ENCODE data around the gene DNLZ. TPM values are rescaled to one million over a fixed set of nuclear protein-coding genes. Genes with fewer than 3 reads are reported as not detected.

Gene DNLZ
- total RNA-seq, 1 donor from 2014 or later = 27.5 TPM

DNA sequence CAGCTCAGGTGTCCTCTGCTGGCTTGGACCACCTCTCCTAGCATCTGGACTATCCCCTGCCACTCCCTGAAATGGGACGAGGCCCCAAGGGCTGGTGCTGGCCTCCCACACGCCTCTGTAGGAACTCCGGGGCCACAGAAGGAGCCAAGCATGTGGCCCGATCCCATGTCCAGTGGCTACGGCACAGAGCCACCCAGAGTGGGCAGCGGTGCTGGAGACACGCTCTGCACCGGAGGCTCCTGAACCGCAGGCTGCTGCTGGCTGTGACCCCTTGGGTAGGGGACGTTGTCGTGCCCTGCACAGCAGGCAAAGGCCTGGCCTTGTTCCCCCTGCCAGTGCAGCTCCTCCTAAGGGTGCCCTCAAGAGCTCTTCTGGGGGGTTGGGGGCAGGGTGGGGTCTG is 16.3 kb upstream of the DNLZ start:
- H3K4me3 ChIP-seq (ENCODE audit: low read depth, low read length) = no peak overlapping the region
- peaks cover 4% of the 10 kb centered on the region for H3K36me3 ChIP-seq (ENCODE audit: control insufficient read depth, insufficient read depth, low read length)
- no peaks in the 10 kb centered on the region for H3K27me3 ChIP-seq (ENCODE audit: control insufficient read depth, insufficient read depth, low read length)
- DNase-seq (ENCODE audit: low read depth) = no peak
- TF ChIP-seq, protein P1, sequence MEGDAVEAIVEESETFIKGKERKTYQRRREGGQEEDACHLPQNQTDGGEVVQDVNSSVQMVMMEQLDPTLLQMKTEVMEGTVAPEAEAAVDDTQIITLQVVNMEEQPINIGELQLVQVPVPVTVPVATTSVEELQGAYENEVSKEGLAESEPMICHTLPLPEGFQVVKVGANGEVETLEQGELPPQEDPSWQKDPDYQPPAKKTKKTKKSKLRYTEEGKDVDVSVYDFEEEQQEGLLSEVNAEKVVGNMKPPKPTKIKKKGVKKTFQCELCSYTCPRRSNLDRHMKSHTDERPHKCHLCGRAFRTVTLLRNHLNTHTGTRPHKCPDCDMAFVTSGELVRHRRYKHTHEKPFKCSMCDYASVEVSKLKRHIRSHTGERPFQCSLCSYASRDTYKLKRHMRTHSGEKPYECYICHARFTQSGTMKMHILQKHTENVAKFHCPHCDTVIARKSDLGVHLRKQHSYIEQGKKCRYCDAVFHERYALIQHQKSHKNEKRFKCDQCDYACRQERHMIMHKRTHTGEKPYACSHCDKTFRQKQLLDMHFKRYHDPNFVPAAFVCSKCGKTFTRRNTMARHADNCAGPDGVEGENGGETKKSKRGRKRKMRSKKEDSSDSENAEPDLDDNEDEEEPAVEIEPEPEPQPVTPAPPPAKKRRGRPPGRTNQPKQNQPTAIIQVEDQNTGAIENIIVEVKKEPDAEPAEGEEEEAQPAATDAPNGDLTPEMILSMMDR (IDR thresholded peaks at IDR 0.05; ENCODE audit: insufficient read depth, low read length, poor library complexity, severe bottlenecking) = no peak

- TF ChIP-seq, protein P1 (IDR thresholded peaks at IDR 0.05; ENCODE audit: insufficient read depth, low read length, poor library complexity, severe bottlenecking) = no peak
- Histone ChIP-seq H3K4me3 (ENCODE audit: low read depth, low read length) (no peak overlapping the region), H3K27me3 (ENCODE audit: control insufficient read depth, insufficient read depth, low read length) (no peaks in the 10 kb centered on the region), H3K36me3 (ENCODE audit: control insufficient read depth, insufficient read depth, low read length) (peaks cover 4% of the 10 kb centered on the region)
- no peak for DNase-seq (ENCODE audit: low read depth)
Observed at GRCh38 chr9:136379401-136379800, 15.9 kb upstream of the DNLZ start.

GRCh38 chr9:136379003-136379287 is 15.4 kb upstream of the DNLZ start:
- Histone ChIP-seq H3K27me3 (ENCODE audit: control insufficient read depth, insufficient read depth, low read length) (no peaks in the 10 kb centered on the region), H3K36me3 (ENCODE audit: control insufficient read depth, insufficient read depth, low read length) (peaks cover 4% of the 10 kb centered on the region), H3K4me3 (ENCODE audit: low read depth, low read length) (no peak overlapping the region)
- DNase-seq (ENCODE audit: low read depth) = no peak
- TF ChIP-seq, protein P1 (IDR thresholded peaks at IDR 0.05; ENCODE audit: insufficient read depth, low read length, poor library complexity, severe bottlenecking) = no peak

- TF ChIP-seq, protein P1 (IDR thresholded peaks at IDR 0.05; ENCODE audit: insufficient read depth, low read length, poor library complexity, severe bottlenecking) = no peak
- Histone ChIP-seq H3K36me3 (ENCODE audit: control insufficient read depth, insufficient read depth, low read length) (peaks cover 4% of the 10 kb centered on the region), H3K4me3 (ENCODE audit: low read depth, low read length) (no peak overlapping the region), H3K27me3 (ENCODE audit: control insufficient read depth, insufficient read depth, low read length) (no peaks in the 10 kb centered on the region)
- no peak for DNase-seq (ENCODE audit: low read depth)
Observed at GRCh38 chr9:136378170-136379002, 14.8 kb upstream of the DNLZ start.

DNA sequence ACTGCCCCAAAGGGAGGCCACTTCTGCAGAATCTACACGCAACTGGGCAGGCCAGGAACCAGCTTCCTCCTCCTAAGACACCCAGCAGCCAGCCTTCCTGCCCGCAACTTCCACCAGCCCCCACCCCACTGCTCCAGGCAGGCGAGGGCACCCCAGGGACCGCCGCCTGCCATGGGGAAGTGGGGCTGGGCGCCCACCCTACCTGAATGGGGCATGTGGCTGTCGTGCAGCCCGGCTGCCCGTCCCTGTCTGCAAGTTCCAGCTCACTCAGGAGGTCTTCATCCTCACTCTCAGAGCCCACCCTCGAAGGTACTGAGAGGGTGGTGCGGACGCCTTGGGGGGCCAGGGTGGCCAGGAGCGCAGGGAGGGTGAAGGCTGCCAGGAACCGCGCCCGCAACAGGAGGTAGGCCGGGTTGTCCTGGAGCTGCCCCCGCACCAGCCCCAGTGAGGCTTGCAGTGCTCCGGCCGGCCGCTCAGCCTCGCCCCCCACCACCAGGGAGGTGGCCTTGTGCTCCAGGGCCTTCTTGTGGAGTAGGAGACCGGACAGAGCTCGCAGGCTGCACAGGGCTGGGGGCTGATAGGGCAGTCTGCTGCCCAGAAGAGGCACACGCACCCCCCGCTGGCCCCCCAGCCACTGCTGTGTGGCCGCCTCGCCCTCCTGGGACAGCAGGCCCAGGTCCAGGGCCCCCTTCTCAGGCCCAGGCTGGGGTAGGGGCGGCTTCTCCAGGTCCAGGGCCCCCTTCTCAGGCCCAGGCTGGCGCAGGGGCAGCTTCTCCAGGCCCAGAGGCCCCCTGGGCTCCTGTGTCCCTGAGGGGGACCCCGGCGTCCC is 14.0 kb upstream of the DNLZ start:
- no peak for DNase-seq (ENCODE audit: low read depth)
- Histone ChIP-seq H3K27me3 (ENCODE audit: control insufficient read depth, insufficient read depth, low read length) (no peaks in the 10 kb centered on the region), H3K4me3 (ENCODE audit: low read depth, low read length) (no peak overlapping the region), H3K36me3 (ENCODE audit: control insufficient read depth, insufficient read depth, low read length) (peaks cover 4% of the 10 kb centered on the region)
- TF ChIP-seq, protein P1 (IDR thresholded peaks at IDR 0.05; ENCODE audit: insufficient read depth, low read length, poor library complexity, severe bottlenecking) = no peak

Measured in kidney epithelial cell (primary cell).